ENCODE results near the gene ACO2.

DNA sequence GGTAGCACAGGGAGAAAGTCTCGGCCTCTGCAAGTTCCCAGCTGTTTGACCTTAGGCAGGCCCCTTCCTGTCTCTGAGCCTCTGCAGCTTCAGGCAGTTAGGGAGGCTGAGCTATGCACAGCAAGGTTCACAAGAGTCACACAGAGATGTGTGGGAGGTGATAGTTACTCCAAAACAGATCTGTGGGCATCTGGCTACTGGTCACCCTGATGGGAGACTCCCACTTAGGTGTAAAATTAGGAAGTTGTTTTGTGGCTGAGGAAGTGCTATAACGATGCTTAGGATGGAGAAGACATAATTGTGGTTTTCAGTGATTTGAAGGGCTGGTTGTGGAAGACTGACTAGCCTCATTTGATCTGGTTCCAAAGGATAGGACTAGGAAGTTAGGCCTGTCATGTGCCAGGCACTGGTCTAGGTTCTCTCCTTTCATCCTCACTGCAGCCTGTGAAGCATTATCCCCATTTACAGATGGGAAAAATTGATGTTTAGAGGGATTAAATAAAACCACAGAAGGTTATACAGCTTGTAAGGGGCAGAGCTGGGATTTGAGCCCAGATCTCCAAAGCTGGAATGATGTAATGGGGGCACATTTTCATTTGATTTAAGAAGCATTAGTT lies 13.5 kb downstream of the ACO2 start:
- TF ChIP-seq, protein P1, sequence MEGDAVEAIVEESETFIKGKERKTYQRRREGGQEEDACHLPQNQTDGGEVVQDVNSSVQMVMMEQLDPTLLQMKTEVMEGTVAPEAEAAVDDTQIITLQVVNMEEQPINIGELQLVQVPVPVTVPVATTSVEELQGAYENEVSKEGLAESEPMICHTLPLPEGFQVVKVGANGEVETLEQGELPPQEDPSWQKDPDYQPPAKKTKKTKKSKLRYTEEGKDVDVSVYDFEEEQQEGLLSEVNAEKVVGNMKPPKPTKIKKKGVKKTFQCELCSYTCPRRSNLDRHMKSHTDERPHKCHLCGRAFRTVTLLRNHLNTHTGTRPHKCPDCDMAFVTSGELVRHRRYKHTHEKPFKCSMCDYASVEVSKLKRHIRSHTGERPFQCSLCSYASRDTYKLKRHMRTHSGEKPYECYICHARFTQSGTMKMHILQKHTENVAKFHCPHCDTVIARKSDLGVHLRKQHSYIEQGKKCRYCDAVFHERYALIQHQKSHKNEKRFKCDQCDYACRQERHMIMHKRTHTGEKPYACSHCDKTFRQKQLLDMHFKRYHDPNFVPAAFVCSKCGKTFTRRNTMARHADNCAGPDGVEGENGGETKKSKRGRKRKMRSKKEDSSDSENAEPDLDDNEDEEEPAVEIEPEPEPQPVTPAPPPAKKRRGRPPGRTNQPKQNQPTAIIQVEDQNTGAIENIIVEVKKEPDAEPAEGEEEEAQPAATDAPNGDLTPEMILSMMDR (IDR thresholded peaks at IDR 0.05) = no peak
- no peak for TF ChIP-seq ZFX (IDR thresholded peaks at IDR 0.05; ENCODE audit: borderline replicate concordance)
